Effector CD8-positive, alpha-beta T cell (primary cell): ENCODE data around the gene RNF207.

Experiments used
- DNase-seq: peaks from one replicate; lab custom pipeline; 2025; lab: John Stamatoyannopoulos, UW

Gene RNF207

DNA sequence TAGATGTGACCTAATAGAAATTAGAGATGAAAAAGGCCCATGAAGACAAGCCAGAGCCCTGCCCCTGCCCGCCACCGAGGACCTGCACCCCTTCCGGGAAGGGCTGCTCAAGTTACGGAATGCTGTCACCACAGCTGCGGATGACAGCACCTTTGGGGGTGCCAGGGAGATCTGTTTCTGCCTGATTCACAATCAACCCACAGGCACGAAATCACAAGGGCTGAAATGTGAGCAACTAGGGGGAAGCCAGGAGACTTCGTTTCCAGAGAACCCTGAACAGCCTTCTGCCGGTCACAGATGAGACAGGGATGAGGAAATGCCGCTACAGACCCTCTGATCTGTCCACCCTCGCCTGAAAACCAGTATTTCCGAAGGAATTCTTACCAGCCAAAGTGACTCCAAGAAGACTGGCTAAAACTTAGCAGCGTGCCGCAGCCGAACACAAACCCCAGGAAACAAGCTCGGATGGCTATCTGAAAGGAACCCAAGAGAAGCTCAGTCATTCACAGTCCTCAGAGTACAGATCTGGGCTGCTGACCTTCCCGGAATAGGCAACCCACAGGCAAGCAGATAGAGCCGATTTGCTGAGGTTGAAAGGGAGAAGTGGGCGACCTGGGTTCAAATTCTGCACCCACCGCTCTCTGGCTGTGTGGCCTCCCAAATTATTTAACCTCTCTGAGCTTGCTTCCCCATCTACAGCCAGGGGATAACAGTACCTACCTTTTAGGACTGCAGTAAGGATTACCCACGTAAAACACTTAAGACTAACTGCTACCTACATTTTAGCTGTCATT is 28.8 kb downstream of the RNF207 start:
- no peak for DNase-seq

GRCh38 chr1:6235296-6235677 is 29.4 kb downstream of the RNF207 start:
- DNase-seq = no peak

GRCh38 chr1:6237093-6237492 is 31.2 kb downstream of the RNF207 start:
- DNase-seq = no peak

- DNase-seq = no peak
These were observed 33.4 kb downstream of the RNF207 start for GRCh38 chr1:6239213-6239752.

DNA sequence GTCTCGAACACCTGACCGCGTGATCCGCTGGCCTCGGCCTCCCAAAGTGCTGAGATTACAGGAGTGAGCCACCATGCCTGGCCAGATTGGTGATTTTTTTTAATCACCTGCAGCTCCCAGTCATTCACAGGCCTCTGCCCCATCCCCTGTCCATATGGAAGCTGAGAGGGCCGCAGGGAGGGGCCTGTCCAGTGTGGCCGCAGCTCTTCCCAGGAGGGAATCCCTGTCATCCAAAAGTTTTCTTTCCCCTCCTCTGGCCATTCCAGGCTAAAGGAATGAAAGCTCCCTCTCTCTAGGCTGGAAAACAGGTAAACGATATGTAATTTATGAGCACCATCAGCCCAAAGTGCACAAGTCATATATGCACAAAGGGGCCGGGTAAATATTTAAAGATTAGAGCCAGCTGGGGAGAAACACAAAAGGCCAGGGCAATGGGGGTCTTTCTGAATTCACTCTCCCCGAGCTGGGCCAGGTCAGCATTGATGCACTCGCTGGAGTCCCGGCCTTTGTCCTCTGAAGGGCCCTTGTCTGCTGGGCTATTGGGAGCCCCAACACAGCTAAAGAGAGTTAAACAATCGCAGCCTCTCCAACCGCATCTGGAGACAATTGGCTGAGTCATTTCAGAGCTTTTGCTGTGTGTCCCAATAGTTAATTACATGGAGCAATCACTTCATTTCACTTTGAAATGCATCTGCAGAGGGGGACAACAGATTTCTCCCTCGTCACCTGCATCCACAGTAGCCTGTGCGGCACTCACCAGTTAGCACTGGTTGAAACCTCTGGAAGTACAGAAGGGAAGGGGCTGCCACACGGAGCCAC is 34.2 kb downstream of the RNF207 start:
- no peak for DNase-seq

DNA sequence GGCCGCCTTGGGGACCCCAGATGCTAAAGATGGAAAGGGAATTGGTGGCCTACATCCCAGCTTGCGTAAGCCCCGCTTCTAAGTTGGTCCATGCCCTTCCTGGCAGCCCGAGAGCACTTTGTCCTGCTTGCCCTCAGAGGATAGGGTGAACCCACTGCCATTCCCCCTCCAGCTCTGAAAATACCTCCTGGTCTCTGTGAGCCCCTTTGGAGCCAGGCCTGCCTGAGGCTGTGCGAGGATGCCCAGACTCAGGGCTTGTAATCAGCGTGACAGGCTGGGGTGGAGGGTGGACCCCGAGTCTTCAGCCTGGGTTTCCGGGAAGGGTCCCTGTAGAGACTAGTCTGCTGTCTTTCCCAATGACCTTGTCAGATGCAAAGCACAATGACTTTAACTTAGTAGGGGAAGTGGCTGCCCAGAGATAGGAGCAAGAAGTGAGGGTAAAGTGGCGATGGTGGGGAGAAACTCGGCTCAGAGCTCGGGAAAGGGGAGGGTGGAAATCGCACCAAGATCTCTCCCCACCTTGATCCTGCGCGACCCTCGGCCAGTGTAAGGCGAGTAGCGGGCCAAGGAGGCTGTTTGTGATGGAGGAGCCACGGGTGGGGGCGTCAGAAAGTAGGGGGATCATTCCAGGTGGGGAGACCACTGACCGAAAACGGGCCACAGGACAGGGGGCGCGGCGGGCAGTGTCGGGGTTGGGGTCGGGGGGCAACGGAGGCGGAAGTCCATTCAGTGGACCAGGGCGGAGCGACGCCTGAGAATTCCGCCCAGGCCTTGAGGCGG is 35.4 kb downstream of the RNF207 start:
- no peak for DNase-seq

DNA sequence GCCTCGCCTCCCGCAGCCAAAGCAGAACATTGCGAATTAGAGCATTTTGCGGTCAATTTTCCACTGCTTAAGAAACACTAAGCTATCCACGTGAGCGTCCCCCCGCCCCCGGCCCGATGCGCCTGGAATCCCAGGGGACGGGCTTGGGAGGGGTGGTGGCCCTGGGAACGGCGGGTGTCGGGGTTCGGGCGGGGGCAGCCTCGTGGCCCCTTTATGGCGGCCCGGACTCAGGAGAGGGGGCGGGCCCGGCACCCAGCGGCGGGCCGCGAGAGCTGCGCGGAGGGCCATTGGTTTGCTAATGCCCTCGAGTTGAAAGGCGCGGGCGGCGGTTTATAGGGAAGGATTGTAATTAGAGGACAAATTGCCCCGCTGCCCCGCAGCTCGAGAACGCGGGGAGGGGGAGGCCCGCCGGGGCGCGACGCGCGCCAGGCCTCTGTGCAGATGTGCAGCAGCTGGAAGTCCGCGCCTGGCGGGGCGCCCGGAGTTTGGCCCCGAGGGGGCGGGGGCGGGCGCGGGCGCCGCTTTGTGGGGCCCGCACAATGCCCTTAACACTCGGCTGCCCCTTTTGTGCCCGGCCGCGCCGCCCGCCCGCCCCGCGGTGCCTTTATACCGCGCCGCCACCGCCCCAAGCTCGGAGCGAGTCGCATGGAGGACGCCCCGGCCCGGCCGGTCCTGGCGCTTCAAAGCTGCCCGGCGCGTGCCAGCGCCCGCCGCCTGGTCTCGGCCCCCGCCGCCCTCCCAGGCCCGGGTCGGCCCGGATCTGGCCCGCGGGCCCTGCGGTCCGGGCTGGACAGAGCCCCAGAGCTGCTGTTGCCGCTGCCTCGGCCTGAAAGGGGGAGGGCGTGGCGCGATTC is 36.2 kb downstream of the RNF207 start:
- DNase-seq = no peak

GRCh38 chr1:6243053-6243834 is 37.3 kb downstream of the RNF207 start:
- no peak for DNase-seq

DNA sequence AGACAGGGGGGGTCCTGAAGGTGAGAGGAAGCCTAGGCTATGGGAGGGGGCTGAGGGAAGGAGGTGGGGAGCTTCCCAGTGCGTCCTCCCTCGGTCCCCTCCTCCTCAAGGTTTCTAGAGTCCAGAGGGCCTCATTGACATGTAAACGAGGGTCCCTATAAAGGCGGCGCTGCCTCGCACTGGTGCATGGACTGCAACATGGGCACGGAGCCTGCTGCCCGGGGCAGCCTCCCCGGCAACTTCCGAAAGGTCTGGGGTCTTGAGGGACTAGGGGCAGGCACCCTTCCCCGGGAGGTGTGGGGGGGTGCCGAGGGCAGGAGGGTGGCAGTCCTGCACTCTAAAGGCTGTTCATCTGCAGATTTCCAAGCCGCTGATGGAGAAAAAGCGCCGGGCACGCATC is 38.1 kb downstream of the RNF207 start, which contains the start of gene HES3:
HES3 (plus strand) TSS at position 187 of the 400 bp plus-strand sequence; CDS start at position 374, 187 bp downstream.
- no peak for DNase-seq

DNA sequence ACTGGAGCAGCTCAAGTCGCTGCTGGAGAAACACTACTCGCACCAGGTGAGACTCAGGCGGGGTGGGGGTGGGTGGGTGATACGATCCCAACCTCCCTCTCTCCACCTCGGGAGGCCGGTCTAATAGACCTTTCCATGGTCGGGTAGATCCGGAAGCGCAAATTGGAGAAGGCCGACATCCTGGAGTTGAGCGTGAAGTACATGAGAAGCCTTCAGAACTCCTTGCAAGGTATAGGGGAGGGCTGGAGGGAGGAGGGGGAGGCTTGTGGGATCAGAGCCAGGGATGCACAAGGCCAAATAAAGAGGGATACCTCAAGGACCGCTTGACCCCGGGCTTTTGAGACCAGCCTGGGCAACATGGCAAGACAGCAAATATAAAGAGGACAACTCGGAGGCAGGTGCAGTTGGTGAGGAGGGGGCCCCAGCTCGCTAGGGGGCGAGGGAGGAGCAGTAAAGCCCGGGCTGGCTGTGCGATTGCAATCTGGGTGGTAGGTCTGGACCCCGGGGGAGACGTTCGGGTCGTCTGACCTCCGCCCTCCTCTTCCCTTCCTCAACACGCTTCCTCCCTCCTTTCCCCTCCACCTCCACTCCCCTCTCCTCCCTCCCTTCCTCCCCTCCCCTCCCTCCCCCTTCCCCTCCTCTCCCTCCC is 38.6 kb downstream of the RNF207 start:
- no peak for DNase-seq

GRCh38 chr1:6245086-6245868 is 39.4 kb downstream of the RNF207 start:
- peak; percentile 59 for DNase-seq

GRCh38 chr1:6245869-6246496 is 40.1 kb downstream of the RNF207 start:
- peak; percentile 29 for DNase-seq

DNA sequence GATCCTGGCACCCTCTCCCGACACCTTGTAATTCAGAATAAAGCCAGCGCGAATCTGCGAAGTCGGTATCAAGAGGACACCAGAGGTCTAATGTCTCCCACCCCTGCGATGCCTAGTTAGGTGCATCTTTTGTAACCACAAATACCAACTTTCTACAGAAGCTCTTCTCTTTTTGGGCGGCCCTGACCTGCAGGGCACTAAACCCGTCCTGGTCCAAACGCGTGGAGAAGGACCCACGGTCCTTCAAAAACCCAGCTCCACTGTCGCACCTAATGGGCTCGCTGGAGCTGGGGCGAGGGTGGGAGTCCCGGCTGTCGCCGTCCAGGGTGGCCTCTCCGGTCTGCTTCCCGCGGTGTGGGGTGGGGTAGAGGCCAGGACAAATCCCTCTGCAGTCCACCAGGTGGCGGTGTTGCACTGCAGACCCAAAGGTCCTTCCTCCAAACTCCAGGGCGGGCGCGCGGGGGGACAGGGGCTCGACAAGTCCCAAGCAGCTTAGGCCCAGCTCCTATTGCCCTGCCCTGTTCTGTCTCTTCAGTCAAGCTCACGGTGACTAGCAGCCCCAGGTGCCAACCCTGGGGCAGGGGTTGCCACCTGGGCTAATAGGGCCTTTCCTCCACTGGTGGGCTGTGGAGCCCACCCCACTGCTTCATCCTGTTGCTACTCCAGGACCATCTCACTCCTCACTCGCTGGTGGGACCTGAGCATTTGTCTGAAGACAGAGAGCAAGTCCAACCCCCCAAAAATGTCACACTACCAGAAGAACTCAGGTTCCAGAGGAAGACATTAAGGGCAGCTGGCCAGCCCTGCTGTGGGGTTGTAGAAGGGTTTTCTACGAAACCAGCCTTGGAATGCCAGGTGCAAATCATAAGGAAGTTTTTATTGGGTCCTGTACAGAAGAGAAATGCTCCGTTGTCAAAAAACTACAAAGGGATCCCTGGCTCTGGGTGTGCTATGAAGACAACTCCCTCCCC is 40.9 kb downstream of the RNF207 start:
- peak; percentile 69 for DNase-seq

DNA sequence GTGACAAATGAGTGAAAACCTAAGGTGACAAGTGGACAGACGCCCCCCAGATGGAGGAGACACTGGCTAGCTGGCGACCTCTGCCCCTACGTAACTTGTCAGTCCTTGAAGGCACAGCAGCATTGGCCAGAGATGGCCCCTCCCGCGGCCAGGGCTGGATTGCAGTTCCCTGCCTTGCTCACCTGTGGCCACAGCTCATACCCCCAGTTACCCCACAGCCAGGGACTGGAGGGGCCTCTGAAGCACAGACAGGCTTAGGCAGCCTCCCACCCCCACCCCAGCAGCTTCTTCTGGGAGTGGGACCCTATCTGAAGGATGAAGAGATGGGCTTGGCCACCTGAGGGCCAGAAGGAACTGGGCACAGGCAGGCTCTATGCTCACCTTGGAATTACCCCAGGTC is 41.7 kb downstream of the RNF207 start:
- no peak for DNase-seq

- DNase-seq = no peak
These were observed 42.4 kb downstream of the RNF207 start for GRCh38 chr1:6248161-6248776.

DNA sequence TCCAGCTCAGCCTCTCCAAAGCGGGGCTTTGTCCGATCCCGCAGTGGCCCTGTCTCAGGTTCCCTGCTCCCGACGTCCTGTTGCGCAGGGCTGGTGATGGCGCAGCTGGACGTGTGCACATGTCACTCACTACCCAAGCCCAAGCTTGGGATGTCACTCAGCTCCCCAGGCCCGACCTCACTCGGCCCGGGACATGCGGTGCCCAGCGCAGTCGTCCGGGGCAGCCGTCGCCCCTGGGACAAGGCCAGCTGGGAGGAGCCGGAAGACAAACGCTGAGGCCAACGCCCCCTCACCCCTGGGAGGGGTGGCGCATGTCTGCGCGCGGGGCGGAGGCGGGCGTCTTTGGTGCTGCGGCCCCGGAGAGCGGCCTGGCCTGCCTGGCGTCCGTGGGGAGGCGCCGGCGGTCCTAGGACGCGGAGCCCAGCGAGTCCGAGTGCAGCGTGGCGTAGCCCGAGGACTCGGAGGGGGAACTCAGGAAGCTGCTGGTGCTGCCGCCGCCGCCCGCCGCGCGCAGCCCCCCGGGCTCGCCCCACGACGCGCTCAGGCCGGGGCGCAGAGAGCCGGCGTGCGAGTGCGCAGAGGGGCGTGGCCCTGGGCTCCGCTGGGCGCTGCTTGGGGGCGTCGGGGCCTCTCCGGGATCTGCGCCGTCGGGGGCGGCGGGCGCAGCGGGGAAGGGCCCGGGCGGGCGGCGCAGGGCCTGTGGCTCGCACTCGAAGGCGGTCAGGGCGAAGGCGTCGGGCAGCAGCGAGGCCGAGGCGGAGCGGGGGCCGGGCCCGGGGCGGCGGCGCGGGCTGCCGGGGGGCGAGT is 43.2 kb downstream of the RNF207 start:
- no peak for DNase-seq
